OCI-LY7 (cell line): ENCODE data around the gene SAE1. TPM values are rescaled to one million over a fixed set of nuclear protein-coding genes. Genes with fewer than 3 reads are reported as not detected.

Source experiments
- BruUV-seq: library from RNA; stranded (reverse); fragments of 400-500 nt; replicated peaks from 2 replicates; lab custom pipeline; 2021; lab: Mats Ljungman, UMichigan
- CTCF ChIA-PET: fragments of 300-600 bp; sonication (Branson Sonifier 250); formaldehyde crosslinking; loops from one replicate; lab custom pipeline; 2022; ENCODE audit warnings: antibody characterized with exemption; ENCODE audit not compliant: unreplicated experiment; lab: Charles Lee
- POLR2A ChIA-PET: fragments of 300-600 bp; sonication (Branson Sonifier 250); formaldehyde crosslinking; loops from one replicate; lab custom pipeline; 2022; ENCODE audit warnings: antibody characterized with exemption; lab: Charles Lee
- DNase-seq: peaks from one replicate; pipeline ENCODE4 v3.0.0-alpha.2; 2015; ENCODE audit warnings: low spot score
- H2AFZ ChIP-seq: fragments of 200-600 bp; sonication (generic), shearing (Covaris generic); 2 replicates; pipeline ENCODE4 v1.6.1; 2014; ENCODE audit warnings: mild to moderate bottlenecking, antibody characterized with exemption, low read length, moderate library complexity
- H3K27ac ChIP-seq: fragments of 200-600 bp; sonication (generic); 2 replicates; pipeline ENCODE4 v1.5.1; 2014; ENCODE audit warnings: mixed run types, low read depth, mild to moderate bottlenecking, moderate library complexity, low read length, inconsistent platforms; ENCODE audit not compliant: poor library complexity, severe bottlenecking
- H3K36me3 ChIP-seq: fragments of 200-600 bp; sonication (generic); 2 replicates; pipeline ENCODE4 v1.6.1; 2014; ENCODE audit warnings: mild to moderate bottlenecking, antibody characterized with exemption, low read length, moderate library complexity, mixed read lengths; ENCODE audit not compliant: insufficient read depth
- H3K4me1 ChIP-seq: fragments of 200-600 bp; sonication (generic); 2 replicates; pipeline ENCODE4 v1.5.1; 2014; ENCODE audit warnings: mild to moderate bottlenecking, low read length; ENCODE audit not compliant: insufficient read depth, poor library complexity, severe bottlenecking
- H3K4me2 ChIP-seq: fragments of 200-600 bp; sonication (generic); 2 replicates; pipeline ENCODE4 v1.6.1; 2014; ENCODE audit warnings: mild to moderate bottlenecking, low read length
- H3K4me3 ChIP-seq: fragments of 200-600 bp; sonication (generic); 2 replicates; pipeline ENCODE4 v1.5.1; 2014; ENCODE audit warnings: mild to moderate bottlenecking, low read depth, low read length; ENCODE audit not compliant: poor library complexity, severe bottlenecking
- H3K79me2 ChIP-seq: fragments of 200-600 bp; sonication (generic); 2 replicates; pipeline ENCODE4 v1.6.1; 2016; ENCODE audit warnings: low read depth, mild to moderate bottlenecking, low read length, moderate library complexity, mixed read lengths; ENCODE audit not compliant: insufficient read depth
- H3K9me2 ChIP-seq: fragments of 200-600 bp; sonication (generic); 2 replicates; pipeline ENCODE4 v1.6.1; 2016; ENCODE audit warnings: mild to moderate bottlenecking, low read length, mixed read lengths; ENCODE audit not compliant: insufficient read depth
- H3K9me3 ChIP-seq: fragments of 200-600 bp; sonication (generic); 2 replicates; pipeline ENCODE4 v1.6.1; 2014; ENCODE audit warnings: mild to moderate bottlenecking, mixed run types, low read length, mixed read lengths
- H4K20me1 ChIP-seq: fragments of 200-600 bp; sonication (generic); 2 replicates; pipeline ENCODE4 v1.6.1; 2014; ENCODE audit warnings: mild to moderate bottlenecking, antibody characterized with exemption, low read length, moderate library complexity, mixed read lengths; ENCODE audit not compliant: insufficient read depth
- EZH2phosphoT487 ChIP-seq: fragments of 200-600 bp; sonication (generic); IDR thresholded peaks from 2 replicates; pipeline ENCODE4 v1.6.1; 2018; ENCODE audit warnings: low read depth, borderline replicate concordance, mild to moderate bottlenecking, mixed run types, antibody characterized with exemption, low read length, moderate library complexity, mixed read lengths
- intact Hi-C: fragments of 100-400 bp; cut with micrococcal nuclease; formaldehyde crosslinking; loops from one replicate; pipeline ENCODE4 v1.10.0; 2022; ENCODE audit not compliant: unreplicated experiment
- total RNA-seq, 2 experiments: library from RNA; depleted of rRNA in 1 of 2; stranded (reverse); fragments of >200 nt in 1 of 2; shearing (Covaris generic) in 1 of 2; gene quantifications; 2 replicates each; pipeline ENCODE4 v1.2.3, GENCODE V29; 2014 to 2022
- TF ChIP-seq, protein P1 (sequence below): fragments of 200-600 bp; sonication (generic); conservative IDR thresholded peaks from 2 replicates; pipeline ENCODE4 v1.5.1; 2014; ENCODE audit warnings: mild to moderate bottlenecking, antibody characterized with exemption, low read length, moderate library complexity, mixed read lengths

Gene SAE1
- total RNA-seq, 2 experiments from 2014 or later = 144 to 165 TPM

DNA sequence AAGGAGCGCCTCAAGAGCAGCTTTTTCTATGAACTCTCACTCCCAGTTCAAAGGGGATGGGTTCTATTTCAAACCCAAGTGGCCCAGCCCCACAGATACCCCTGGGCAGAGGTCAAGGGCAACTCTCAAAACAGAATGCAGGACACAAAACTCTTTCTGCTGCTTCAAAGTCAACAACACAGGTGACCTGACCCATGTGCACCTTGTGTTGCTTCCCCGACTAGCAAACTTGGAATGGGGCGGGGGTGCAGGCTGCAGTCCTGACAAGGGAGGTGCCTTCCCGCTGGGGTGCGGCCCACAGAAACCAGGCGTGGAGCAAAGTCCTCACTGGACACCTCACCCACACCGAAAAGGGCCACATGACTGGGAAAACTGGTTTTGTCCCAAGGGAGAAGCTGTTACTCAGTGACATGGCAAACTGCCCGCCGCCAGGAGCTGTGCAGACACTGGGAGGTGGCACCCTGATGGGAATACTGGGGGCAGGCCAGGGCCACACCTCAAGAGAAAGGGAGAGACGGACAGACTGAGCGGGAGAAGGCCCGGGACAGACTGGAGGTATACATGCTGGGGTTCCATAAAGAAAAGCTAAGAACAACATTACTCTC lies 34.4 kb upstream of the SAE1 start:
- Histone ChIP-seq H3K9me2 (no peaks in the 10 kb centered on the region), H3K4me3 (no peak overlapping the region), H4K20me1 (no peaks in the 10 kb centered on the region), H3K4me2 (no peak overlapping the region), H3K4me1 (no peaks in the 10 kb centered on the region), H3K27ac (no peak overlapping the region), H2AFZ (no peak overlapping the region), H3K79me2 (peaks cover 61% of the 10 kb centered on the region), H3K9me3 (no peaks in the 10 kb centered on the region), H3K36me3 (peaks cover 83% of the 10 kb centered on the region)
- ChIA-PET POLR2A (no interaction called here), CTCF (no interaction called here)
- no TSS peak for BruUV-seq
- TF ChIP-seq, protein P1, sequence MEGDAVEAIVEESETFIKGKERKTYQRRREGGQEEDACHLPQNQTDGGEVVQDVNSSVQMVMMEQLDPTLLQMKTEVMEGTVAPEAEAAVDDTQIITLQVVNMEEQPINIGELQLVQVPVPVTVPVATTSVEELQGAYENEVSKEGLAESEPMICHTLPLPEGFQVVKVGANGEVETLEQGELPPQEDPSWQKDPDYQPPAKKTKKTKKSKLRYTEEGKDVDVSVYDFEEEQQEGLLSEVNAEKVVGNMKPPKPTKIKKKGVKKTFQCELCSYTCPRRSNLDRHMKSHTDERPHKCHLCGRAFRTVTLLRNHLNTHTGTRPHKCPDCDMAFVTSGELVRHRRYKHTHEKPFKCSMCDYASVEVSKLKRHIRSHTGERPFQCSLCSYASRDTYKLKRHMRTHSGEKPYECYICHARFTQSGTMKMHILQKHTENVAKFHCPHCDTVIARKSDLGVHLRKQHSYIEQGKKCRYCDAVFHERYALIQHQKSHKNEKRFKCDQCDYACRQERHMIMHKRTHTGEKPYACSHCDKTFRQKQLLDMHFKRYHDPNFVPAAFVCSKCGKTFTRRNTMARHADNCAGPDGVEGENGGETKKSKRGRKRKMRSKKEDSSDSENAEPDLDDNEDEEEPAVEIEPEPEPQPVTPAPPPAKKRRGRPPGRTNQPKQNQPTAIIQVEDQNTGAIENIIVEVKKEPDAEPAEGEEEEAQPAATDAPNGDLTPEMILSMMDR = no peak
- TF ChIP-seq EZH2phosphoT487 = no peak
- DNase-seq = no peak
- intact Hi-C loops = no loop called here

DNA sequence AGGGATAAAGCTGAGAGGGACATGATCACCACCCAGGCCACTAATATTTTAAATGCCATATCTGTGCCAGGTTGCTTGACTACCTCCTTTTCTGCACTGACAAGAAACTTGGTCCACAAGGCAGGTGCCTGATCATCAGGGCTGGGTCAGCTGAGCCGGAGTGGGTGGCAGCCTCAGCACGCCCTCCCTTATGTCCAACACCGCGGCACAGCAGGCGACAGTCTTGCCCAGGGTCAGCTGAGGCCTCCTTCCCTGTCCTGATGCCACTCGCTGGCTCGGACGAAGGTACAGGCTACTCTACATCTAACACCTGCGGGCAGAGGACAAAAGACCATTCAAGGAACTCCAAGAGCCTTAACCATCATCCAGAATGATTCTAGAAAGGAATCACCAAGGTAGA lies 33.9 kb upstream of the SAE1 start:
- no TSS peak for BruUV-seq
- H3K4me3 ChIP-seq = no peak overlapping the region
- ChIA-PET CTCF (no interaction called here), POLR2A (no interaction called here)
- intact Hi-C loops = no loop called here
- no peak overlapping the region for H3K27ac ChIP-seq
- H3K9me3 ChIP-seq = no peaks in the 10 kb centered on the region
- peaks cover 79% of the 10 kb centered on the region for H3K36me3 ChIP-seq
- H3K4me1 ChIP-seq = no peaks in the 10 kb centered on the region
- TF ChIP-seq EZH2phosphoT487 = no peak
- TF ChIP-seq, protein P1 = no peak
- H3K9me2 ChIP-seq = no peaks in the 10 kb centered on the region
- DNase-seq = no peak
- no peaks in the 10 kb centered on the region for H4K20me1 ChIP-seq
- peaks cover 61% of the 10 kb centered on the region for H3K79me2 ChIP-seq
- H3K4me2 ChIP-seq = no peak overlapping the region
- no peak overlapping the region for H2AFZ ChIP-seq

DNA sequence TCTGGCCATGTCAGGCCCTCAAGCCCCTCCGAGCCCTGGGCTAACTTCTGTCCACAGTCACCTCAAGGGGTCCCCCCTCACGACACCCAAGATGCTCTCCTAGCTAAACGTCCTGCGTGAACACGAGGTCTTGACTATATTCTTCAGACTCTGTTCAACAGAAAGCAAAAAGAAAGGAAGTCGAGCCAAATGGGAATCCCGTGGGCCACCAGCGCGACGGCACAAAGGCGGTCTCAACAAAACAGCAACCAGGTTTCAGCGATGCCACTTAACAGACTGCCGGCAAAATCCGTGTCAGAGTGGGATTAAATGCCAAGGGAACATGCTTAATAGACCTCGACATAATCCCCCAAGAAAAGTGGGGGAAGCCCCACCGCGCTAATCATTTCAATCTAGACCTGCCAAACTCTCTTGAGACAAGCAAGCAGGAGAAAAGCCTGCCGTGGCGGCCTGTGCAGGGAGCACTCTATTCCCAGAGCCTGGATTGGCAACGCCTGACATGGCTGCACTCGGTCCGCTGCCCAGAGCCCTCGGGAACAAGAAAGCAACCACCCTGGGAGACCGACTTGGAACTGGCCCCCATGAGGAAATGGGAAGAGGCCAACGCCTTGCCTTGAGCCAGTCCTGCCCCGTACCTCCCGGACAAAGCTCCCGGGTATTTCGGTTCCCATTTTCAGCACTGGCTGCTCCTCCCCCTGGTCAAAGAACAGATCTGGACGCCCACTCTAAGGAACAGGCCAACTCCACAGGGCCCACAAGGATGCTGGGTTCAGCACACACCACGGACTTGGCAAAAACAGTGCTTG lies 33.0 kb upstream of the SAE1 start:
- no peak for DNase-seq
- Histone ChIP-seq H3K4me3 (no peak overlapping the region), H3K9me3 (no peaks in the 10 kb centered on the region), H3K4me1 (no peaks in the 10 kb centered on the region), H2AFZ (no peak overlapping the region), H3K9me2 (no peaks in the 10 kb centered on the region), H3K79me2 (peaks cover 69% of the 10 kb centered on the region), H3K27ac (no peak overlapping the region), H4K20me1 (no peaks in the 10 kb centered on the region), H3K36me3 (peaks cover 77% of the 10 kb centered on the region), H3K4me2 (no peak overlapping the region)
- TF ChIP-seq, protein P1 = no peak
- TF ChIP-seq EZH2phosphoT487 = no peak
- ChIA-PET CTCF (no interaction called here), POLR2A (no interaction called here)
- no TSS peak for BruUV-seq
- intact Hi-C loops = no loop called here
